Measurements from ENCODE around the gene TTC34. TPM values are rescaled to one million over a fixed set of nuclear protein-coding genes. Genes with fewer than 3 reads are reported as not detected.

The TTC34 gene
- total RNA-seq, 1 donor from 2014 or later = 0.13 TPM

DNA sequence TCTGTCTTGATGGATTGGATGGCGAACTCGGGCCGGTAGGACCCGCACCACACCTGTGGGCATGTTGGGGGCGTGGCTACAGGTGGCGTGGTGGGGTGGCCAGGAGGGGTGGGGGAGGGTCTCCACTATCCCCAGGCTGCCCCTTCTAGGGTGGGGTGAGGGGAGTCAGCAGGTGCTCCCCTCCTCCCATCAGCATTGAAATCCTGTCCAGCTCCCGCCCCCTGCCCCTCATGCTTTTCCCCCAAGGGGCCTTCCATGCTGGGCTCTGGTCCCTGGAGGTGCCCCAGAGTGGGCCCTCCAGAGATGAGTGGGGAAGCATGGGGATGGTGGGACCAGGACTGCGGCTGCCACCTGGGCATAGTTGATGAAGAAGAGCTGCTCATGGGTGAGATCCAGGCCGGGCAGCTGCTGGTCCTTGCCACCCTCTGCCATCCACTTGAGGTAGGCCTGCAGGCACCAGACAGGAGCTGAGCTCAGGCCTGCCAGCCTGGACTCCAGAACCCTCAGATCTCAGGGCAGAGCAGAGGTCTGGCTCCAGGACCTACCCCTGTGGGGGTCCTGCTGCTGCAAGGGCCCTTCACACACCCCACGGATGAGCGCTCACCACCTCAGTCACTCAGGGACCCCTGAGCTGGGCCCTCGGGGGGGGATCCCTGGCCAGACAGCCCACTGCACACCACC, 209.8 kb downstream of the TTC34 start:
- Histone ChIP-seq H3K27me3 (ENCODE audit: control insufficient read depth, insufficient read depth, low read length) (peaks cover 3% of the 10 kb centered on the region), H3K4me3 (ENCODE audit: low read depth, low read length) (no peak overlapping the region), H3K36me3 (ENCODE audit: control insufficient read depth, insufficient read depth, low read length) (no peaks in the 10 kb centered on the region)
- TF ChIP-seq, protein P1, sequence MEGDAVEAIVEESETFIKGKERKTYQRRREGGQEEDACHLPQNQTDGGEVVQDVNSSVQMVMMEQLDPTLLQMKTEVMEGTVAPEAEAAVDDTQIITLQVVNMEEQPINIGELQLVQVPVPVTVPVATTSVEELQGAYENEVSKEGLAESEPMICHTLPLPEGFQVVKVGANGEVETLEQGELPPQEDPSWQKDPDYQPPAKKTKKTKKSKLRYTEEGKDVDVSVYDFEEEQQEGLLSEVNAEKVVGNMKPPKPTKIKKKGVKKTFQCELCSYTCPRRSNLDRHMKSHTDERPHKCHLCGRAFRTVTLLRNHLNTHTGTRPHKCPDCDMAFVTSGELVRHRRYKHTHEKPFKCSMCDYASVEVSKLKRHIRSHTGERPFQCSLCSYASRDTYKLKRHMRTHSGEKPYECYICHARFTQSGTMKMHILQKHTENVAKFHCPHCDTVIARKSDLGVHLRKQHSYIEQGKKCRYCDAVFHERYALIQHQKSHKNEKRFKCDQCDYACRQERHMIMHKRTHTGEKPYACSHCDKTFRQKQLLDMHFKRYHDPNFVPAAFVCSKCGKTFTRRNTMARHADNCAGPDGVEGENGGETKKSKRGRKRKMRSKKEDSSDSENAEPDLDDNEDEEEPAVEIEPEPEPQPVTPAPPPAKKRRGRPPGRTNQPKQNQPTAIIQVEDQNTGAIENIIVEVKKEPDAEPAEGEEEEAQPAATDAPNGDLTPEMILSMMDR (IDR thresholded peaks at IDR 0.05; ENCODE audit: insufficient read depth, low read length, poor library complexity, severe bottlenecking) = no peak
- DNase-seq (ENCODE audit: low read depth) = no peak

DNA sequence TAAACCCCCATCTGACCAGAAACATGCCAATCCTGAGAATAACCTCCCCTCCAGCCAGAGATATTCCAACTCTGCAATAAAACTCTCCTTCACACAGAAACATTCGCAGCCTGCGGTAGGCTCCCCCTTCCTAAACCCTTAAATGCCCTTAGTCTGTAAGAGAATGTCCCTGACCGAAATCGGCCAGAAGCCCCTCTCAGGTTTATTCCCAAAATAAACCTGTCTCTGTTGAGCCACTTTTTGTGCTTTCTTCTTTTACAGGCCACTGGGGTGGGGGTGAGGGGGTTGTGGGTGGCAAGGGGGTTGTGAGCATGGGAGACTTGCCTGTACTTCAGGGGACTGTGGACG, 210.3 kb downstream of the TTC34 start:
- DNase-seq (ENCODE audit: low read depth) = no peak
- H3K36me3 ChIP-seq (ENCODE audit: control insufficient read depth, insufficient read depth, low read length) = no peaks in the 10 kb centered on the region
- H3K27me3 ChIP-seq (ENCODE audit: control insufficient read depth, insufficient read depth, low read length) = peaks cover 3% of the 10 kb centered on the region
- H3K4me3 ChIP-seq (ENCODE audit: low read depth, low read length) = no peak overlapping the region
- TF ChIP-seq, protein P1 (IDR thresholded peaks at IDR 0.05; ENCODE audit: insufficient read depth, low read length, poor library complexity, severe bottlenecking) = no peak

GRCh38 chr1:2590233-2591141, 211.0 kb downstream of the TTC34 start:
- no peaks in the 10 kb centered on the region for H3K36me3 ChIP-seq (ENCODE audit: control insufficient read depth, insufficient read depth, low read length)
- no peak for DNase-seq (ENCODE audit: low read depth)
- H3K4me3 ChIP-seq (ENCODE audit: low read depth, low read length) = no peak overlapping the region
- peaks cover 3% of the 10 kb centered on the region for H3K27me3 ChIP-seq (ENCODE audit: control insufficient read depth, insufficient read depth, low read length)
- TF ChIP-seq, protein P1 (IDR thresholded peaks at IDR 0.05; ENCODE audit: insufficient read depth, low read length, poor library complexity, severe bottlenecking) = no peak

DNA sequence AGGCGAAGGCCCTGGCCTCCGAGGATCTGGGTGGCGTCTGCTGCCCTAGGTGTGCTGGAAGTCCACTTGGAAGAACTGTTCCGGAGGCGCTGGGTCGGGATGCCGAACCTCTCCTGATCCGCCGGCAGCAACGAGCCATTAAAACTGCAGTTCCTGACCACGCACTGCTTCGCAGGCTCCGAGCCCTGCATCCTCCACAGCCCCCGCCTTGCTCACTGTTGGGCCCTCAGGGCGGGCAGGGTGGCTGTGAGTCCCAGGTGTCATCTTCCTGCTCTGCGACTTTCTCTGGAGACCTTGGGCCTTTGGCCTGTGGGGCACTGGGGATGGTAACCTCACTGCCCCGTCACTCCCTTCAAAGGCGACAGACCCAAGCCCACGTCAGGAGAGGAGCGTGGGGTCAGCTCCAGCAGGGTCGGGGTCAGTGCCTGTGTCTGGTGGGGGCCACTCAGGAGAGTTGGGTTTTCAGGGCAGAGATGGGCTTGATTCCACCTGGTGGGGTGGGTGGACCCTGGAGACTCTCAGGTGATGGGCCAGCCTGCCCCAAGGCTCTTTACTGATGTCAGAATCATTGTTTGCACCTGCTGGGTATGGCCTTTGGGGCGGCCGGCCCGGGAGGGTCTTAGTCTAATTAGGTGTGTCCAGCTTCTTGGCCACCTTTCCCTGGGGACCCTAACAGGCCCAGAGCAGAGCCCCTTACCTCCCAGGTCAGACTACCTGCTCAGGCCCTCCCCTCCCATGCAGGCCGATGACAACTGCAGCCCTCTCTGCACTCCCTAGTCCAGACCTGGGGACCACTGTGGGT, 211.9 kb downstream of the TTC34 start:
- TF ChIP-seq, protein P1 (IDR thresholded peaks at IDR 0.05; ENCODE audit: insufficient read depth, low read length, poor library complexity, severe bottlenecking) = no peak

GRCh38 chr1:2588661-2589430, 212.6 kb downstream of the TTC34 start:
- peaks cover 3% of the 10 kb centered on the region for H3K27me3 ChIP-seq (ENCODE audit: control insufficient read depth, insufficient read depth, low read length)
- no peak for DNase-seq (ENCODE audit: low read depth)
- no peaks in the 10 kb centered on the region for H3K36me3 ChIP-seq (ENCODE audit: control insufficient read depth, insufficient read depth, low read length)
- H3K4me3 ChIP-seq (ENCODE audit: low read depth, low read length) = no peak overlapping the region
- TF ChIP-seq, protein P1 (IDR thresholded peaks at IDR 0.05; ENCODE audit: insufficient read depth, low read length, poor library complexity, severe bottlenecking) = no peak

More for the DNA sequence above, 211.9 kb downstream of the TTC34 start:
- H3K4me3 ChIP-seq (ENCODE audit: low read depth, low read length) = no peak overlapping the region
- H3K36me3 ChIP-seq (ENCODE audit: control insufficient read depth, insufficient read depth, low read length) = no peaks in the 10 kb centered on the region
- DNase-seq (ENCODE audit: low read depth) = no peak
- peaks cover 3% of the 10 kb centered on the region for H3K27me3 ChIP-seq (ENCODE audit: control insufficient read depth, insufficient read depth, low read length)

All from kidney epithelial cell (primary cell).